IPS-15b (cell line): ENCODE results near the gene PGLYRP1.

Experiments used
- H3K27me3 ChIP-seq: one replicate; pipeline ENCODE4 v1.6.1; 2013; ENCODE audit warnings: low read length; ENCODE audit not compliant: control insufficient read depth, insufficient read depth
- H3K36me3 ChIP-seq: one replicate; pipeline ENCODE4 v1.6.1; 2013; ENCODE audit warnings: low read length; ENCODE audit not compliant: control insufficient read depth, insufficient read depth
- H3K4me1 ChIP-seq: one replicate; pipeline ENCODE4 v1.6.1; 2013; ENCODE audit warnings: mild to moderate bottlenecking, low read length; ENCODE audit not compliant: control insufficient read depth, insufficient read depth
- H3K4me3 ChIP-seq: one replicate; pipeline ENCODE4 v1.5.1; 2013; ENCODE audit warnings: low read depth, low read length
- H3K9ac ChIP-seq: one replicate; pipeline ENCODE4 v1.6.1; 2013; ENCODE audit warnings: low read depth, mild to moderate bottlenecking, low read length
- H3K9me3 ChIP-seq: one replicate; pipeline ENCODE4 v1.6.1; 2013; ENCODE audit warnings: mild to moderate bottlenecking, low read length; ENCODE audit not compliant: control insufficient read depth, insufficient read depth

Gene PGLYRP1

DNA sequence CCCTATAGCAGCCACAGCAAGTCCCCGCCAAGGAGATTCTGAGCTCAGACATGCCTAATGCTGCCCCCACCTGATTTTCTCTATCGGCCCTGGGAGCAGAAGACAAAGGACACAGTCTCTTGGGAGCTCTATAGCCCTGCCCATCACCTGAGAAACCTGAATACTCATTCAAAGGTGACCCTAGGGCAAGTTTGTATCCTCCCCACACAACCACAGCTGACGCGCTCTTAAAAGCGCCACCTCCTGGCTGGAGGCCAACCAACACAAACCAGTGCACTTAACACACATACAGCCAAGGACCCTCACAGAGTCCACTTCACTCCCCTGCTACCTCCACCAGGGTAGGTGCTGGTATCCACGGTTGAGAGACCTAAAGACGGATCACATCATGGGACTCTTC is 26.7 kb upstream of the PGLYRP1 start:
- H3K4me3 ChIP-seq: peak overlapping the region; percentile 31
- no peak overlapping the region for H3K9ac ChIP-seq
- peaks cover 4% of the 10 kb centered on the region for H3K27me3 ChIP-seq
- peaks cover 3% of the 10 kb centered on the region for H3K4me1 ChIP-seq
- no peaks in the 10 kb centered on the region for H3K9me3 ChIP-seq
- H3K36me3 ChIP-seq: no peaks in the 10 kb centered on the region

DNA sequence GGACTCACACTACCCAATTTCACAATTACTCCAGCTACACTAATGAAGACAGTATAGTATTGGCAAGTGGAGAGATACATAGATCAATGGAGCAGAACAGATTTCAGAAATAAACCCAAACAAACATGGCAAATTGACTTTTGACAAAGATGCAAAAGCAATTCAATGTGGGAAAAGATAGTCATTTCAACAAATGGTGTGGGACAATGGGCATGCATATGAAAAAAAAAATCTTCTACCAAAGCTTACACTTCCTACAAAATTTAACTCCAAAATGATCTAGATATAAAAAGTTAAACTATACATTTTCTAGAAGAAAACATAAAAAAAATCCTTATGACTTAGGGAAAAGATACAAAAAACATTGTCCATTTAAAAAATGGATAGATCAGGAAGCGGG is 20.7 kb upstream of the PGLYRP1 start:
- Histone ChIP-seq H3K9me3 (no peaks in the 10 kb centered on the region), H3K27me3 (peaks cover 4% of the 10 kb centered on the region), H3K4me1 (no peaks in the 10 kb centered on the region), H3K36me3 (no peaks in the 10 kb centered on the region), H3K4me3 (no peak overlapping the region), H3K9ac (no peak overlapping the region)

DNA sequence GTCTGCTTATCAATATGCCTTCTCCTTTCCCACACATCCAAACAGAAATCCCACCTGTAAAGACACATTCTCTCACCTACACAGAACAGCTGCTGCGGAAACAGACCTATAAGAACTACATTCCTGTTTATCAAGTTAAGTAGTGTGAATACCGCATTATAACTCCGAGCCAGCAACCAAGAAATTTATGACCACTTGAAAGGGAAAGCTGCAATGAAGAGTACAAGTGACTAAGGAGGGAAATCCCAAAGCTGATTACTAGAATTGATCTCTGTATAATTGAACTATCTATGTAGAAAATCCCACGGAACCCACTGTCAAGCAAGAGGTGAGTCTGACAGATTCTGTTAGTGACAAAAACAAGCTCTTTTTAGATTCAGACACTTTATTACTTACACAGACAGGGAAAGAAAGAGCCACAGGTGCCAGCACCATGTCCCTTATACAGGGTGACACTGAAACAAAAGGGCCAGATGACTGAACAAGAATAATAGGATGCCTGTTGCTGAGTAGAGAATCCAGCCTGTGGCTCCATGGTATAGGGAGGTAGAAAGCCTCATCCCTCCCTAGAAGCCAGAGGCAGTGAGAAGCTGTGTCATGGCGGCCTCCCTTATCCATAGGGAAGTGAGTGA is 19.5 kb upstream of the PGLYRP1 start:
- Histone ChIP-seq H3K27me3 (peaks cover 4% of the 10 kb centered on the region), H3K36me3 (no peaks in the 10 kb centered on the region), H3K9me3 (no peaks in the 10 kb centered on the region), H3K4me1 (no peaks in the 10 kb centered on the region), H3K4me3 (no peak overlapping the region), H3K9ac (no peak overlapping the region)

DNA sequence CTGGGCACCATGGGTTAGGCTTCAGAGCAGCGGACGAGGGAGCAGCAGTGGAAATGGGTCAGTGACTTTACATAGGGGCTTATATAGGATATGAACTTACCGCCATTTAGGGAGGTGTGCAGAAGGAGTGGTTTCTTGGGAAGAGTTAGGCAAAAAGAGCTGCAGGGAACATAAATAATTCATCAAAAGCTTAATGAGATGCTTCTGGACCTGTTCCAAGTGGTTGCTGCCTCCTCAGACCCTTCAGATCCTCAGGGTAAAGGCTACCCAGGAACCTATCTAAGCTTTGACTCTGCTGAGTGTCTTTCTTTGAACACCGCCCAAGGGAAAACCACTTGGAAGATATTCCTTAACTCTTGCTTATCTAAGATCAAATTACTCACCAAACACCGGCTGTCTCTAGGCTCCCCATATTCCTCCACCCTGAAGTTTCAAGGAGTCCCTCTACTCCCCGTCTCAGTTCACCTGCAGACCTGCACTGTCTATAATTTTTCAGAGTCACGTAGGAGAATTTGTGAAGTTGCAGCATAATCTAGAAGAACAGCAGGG is 18.2 kb upstream of the PGLYRP1 start, which contains the start of gene IGFL4:
TSS of gene IGFL4 (minus strand) at position 51 of the 549 bp plus-strand sequence. CDS start at position 11, 40 bp downstream.
- no peaks in the 10 kb centered on the region for H3K4me1 ChIP-seq
- H3K27me3 ChIP-seq: peaks cover 2% of the 10 kb centered on the region
- H3K9ac ChIP-seq: no peak within 1 kb of the TSS
- no peak within 1 kb of the TSS for H3K4me3 ChIP-seq
- no peaks in the 10 kb centered on the region for H3K36me3 ChIP-seq
- H3K9me3 ChIP-seq: no peaks in the 10 kb centered on the region

DNA sequence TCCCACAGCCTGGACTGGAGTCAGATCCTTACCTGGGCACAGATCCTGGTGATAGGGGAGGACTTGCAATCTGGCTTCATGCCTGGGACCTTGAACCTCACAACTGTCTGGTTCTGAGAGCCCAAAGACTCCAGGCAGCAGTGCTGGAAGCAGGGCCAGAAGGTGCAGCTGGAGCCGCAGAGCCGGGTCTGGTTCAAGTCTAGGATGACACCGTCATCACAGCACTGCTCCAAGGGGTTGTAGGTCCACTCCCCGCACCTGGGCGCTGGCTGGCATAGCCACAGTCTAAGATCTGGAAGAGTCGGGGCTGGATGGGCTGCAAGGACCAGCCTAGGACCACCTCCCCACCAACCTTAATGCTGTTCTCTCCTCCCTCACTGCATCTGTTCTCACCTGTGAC is 17.3 kb upstream of the PGLYRP1 start:
- peaks cover 2% of the 10 kb centered on the region for H3K27me3 ChIP-seq
- no peak overlapping the region for H3K4me3 ChIP-seq
- no peaks in the 10 kb centered on the region for H3K36me3 ChIP-seq
- no peak overlapping the region for H3K9ac ChIP-seq
- H3K4me1 ChIP-seq: no peaks in the 10 kb centered on the region
- H3K9me3 ChIP-seq: no peaks in the 10 kb centered on the region

DNA sequence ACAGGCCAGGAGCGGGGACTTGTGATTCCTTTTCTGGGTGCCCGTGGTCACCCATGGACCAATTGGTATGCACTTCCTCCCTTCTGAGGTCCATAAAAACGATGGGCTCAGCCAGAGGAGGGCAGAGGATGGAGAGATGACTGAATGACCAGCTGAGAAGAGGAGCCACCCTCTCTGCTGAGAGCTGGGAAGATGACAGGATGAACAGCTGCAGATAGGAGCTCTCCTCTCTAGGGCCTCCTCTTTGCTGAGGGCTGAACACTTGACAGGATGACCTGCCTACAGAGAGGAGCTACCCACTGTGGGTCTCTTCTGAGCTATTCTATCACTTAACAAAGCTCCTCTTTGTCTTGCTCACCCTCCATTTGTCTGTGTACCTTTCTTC is 13.9 kb upstream of the PGLYRP1 start:
- H3K9ac ChIP-seq: no peak overlapping the region
- no peaks in the 10 kb centered on the region for H3K36me3 ChIP-seq
- H3K9me3 ChIP-seq: no peaks in the 10 kb centered on the region
- H3K4me1 ChIP-seq: no peaks in the 10 kb centered on the region
- H3K4me3 ChIP-seq: no peak overlapping the region
- H3K27me3 ChIP-seq: peaks cover 2% of the 10 kb centered on the region

DNA sequence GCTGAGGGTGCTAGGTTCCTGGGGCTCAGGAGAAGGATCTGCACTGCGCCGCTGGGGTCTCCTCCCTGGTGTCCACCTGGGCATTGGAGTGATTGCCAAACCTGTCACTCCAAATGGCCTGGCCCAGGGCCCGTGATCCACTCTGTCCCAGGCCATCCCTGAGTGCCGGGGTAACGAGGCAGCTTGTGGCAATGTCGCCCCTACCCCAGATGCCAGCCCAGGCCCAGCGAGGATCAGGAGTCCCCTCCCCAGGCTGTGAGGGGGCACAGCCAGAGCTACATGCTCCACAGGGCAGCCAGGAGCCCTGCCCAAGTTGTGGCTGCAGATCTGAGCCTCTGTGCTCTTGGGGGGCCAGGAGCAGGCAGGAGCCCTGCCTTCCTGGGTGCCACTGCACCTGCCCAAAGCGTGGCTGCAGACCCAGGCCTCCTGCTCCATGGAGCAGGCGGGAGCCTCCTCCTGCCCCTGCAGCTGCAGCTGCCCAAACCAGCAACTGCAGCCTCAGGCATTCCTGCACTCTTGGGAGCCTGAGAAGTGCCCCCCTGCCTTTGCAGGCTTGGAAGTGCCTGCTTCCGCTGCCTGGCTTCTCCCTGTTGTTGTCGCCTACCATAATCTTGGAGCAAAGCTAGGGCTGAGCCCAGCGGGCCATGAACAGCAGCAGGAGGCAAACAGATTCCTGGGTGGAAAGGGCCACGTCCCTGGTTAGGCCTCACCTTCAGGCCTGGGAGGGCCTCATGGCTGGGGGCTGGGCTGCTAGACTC is 13.3 kb upstream of the PGLYRP1 start:
- no peak overlapping the region for H3K9ac ChIP-seq
- H3K36me3 ChIP-seq: no peaks in the 10 kb centered on the region
- no peaks in the 10 kb centered on the region for H3K4me1 ChIP-seq
- H3K4me3 ChIP-seq: no peak overlapping the region
- no peaks in the 10 kb centered on the region for H3K9me3 ChIP-seq
- peaks cover 2% of the 10 kb centered on the region for H3K27me3 ChIP-seq

DNA sequence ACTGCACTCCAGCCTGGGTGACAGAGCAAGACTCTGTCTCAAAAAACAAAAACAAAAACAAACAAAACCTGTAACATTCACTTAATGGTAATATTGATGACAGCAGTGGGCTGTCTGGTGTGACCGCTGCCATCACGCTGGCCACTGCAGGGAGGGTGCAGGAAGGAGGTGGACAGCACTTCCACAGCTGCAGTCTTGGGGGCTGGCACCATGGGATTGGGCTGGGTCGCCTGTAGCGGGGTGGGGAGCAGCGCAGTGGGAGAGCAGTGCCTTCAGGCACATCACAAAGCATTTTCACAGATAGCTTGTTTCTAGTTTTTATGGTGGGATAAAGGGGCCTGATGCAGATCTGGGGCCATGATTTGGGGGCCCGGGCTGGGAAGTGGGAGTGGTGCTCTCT is 12.7 kb upstream of the PGLYRP1 start:
- no peak overlapping the region for H3K9ac ChIP-seq
- peaks cover 2% of the 10 kb centered on the region for H3K27me3 ChIP-seq
- H3K9me3 ChIP-seq: no peaks in the 10 kb centered on the region
- no peaks in the 10 kb centered on the region for H3K36me3 ChIP-seq
- no peaks in the 10 kb centered on the region for H3K4me1 ChIP-seq
- no peak overlapping the region for H3K4me3 ChIP-seq

DNA sequence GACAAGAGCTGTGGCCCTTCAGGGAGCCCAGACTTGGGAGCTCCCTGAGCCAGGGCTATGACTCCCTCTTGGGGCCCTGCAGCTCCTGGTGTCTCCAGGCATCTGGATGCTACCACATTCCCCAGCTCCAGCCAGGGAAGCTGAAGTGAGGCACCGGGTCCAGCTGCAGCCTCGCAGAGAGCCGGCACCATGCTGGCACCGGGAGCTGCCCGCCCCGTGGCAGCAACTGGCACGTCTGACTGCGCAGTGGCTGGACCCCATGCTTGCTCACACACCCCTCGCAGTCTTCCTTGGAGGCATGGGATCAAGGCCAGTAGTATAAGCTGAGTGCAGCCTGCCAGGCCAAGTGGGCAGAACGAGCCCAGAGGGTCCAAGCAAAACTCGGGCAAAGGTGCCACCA is 10.5 kb upstream of the PGLYRP1 start:
- no peak overlapping the region for H3K9ac ChIP-seq
- H3K9me3 ChIP-seq: no peaks in the 10 kb centered on the region
- no peaks in the 10 kb centered on the region for H3K4me1 ChIP-seq
- no peak overlapping the region for H3K4me3 ChIP-seq
- H3K27me3 ChIP-seq: no peaks in the 10 kb centered on the region
- no peaks in the 10 kb centered on the region for H3K36me3 ChIP-seq

DNA sequence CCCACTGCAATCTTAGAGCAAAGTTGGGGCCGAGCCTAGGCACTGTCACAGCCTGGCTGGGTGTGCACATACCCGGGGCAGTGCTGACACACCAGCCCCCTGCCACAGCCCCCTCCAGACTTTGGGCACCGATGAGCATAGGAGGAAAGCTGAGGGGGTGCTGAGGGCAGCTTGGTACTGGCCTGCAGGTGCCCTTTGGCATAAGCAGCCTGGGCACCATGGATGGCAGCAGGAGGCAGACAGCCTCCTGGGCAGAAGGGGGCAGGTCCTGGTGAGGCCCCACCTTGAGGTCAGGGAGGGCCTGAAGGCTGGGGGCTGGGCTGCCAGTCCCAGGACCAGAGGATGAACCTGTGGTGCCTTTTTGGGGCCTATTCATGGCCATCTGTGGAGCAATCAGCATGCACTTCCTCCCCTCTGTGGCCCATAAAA is 9.8 kb upstream of the PGLYRP1 start:
- no peak overlapping the region for H3K4me3 ChIP-seq
- H3K4me1 ChIP-seq: no peaks in the 10 kb centered on the region

DNA sequence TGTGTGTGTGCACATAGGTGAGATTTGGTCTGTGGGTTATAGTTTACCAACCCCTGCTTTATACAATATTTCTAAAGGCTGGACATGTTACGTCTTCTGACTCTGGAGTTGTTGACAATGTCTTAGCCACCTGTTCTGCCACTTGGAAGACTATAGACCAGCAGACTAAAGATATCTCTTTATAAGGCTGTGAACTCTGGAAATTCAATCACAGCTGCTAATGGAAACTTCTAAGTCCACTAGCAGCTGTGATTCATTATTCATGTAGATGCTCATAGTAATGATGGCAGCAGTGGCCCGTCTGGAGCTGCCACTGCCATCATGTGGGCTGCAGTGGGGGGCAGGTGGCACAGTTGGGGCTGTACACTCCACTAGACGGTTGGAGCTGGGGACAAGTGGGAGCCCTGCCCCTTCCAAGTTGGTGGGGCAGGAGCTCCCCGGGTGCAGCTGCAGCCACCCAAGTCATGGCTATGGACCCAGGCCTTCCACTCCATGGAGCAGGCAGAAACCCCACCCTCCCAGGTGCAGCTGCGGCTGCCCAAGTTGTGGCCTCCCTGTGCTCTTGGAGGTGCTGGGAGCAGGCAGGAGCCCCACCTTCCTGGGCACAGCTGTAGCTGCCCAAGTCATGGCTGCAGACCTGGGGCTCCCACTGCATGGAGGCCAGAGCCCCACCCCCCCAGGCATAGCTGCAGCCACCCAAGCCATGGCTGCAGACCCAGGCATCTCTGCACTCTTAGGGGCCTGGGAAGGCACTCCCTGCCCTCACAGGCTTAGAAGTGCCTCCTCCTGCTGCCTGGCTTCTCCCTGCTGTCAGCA is 9.1 kb upstream of the PGLYRP1 start:
- no peak overlapping the region for H3K9ac ChIP-seq
- H3K27me3 ChIP-seq: no peaks in the 10 kb centered on the region
- H3K36me3 ChIP-seq: no peaks in the 10 kb centered on the region

More for the DNA sequence above, 9.8 kb upstream of the PGLYRP1 start:
- no peaks in the 10 kb centered on the region for H3K9me3 ChIP-seq
- H3K9ac ChIP-seq: no peak overlapping the region
- H3K27me3 ChIP-seq: no peaks in the 10 kb centered on the region
- no peaks in the 10 kb centered on the region for H3K36me3 ChIP-seq

More for the DNA sequence above, 9.1 kb upstream of the PGLYRP1 start:
- Histone ChIP-seq H3K9me3 (no peaks in the 10 kb centered on the region), H3K4me3 (no peak overlapping the region), H3K4me1 (no peaks in the 10 kb centered on the region)
